ENCODE results near the gene AUNIP.

Gene AUNIP

GRCh38 chr1:25790472-25790871 is 68.8 kb downstream of the AUNIP start:
- no peak for DNase-seq

- DNase-seq: no peak
Measured at GRCh38 chr1:25787760-25788166, 71.5 kb downstream of the AUNIP start.

GRCh38 chr1:25786887-25787759 is 72.1 kb downstream of the AUNIP start:
- no peak for DNase-seq

- DNase-seq: no peak
Measured at GRCh38 chr1:25785333-25786067, 73.8 kb downstream of the AUNIP start.

- no peak for DNase-seq
Measured at GRCh38 chr1:25784575-25785051, 74.6 kb downstream of the AUNIP start.

All from suppressor macrophage treated with lipopolysaccharide for 1 hour (primary cell).